HCT116 (cell line): ENCODE measurements around the gene NUP133. TPM values are rescaled to one million over a fixed set of nuclear protein-coding genes. Genes with fewer than 3 reads are reported as not detected.

Experiments used
- ATAC-seq: fragments of 200-7000 bp; cut with Tn5 transposase; 2 replicates; pipeline ENCODE4 v1.9.1; 2020; ENCODE audit warnings: mild to moderate bottlenecking, moderate library complexity
- BruUV-seq: library from RNA; stranded (reverse); fragments of 400-500 nt; replicated peaks from 2 replicates; lab custom pipeline; 2021; lab: Mats Ljungman, UMichigan
- CTCF ChIA-PET: fragments of 300-600 bp; sonication (Branson Sonifier 250); formaldehyde crosslinking; loops from one replicate; lab custom pipeline; 2021; ENCODE audit warnings: antibody characterized with exemption; lab: Charles Lee
- POLR2A ChIA-PET: fragments of 300-600, 350-600 bp; sonication (Branson Sonifier 250); formaldehyde crosslinking; loops from one replicate; lab custom pipeline; 2021; ENCODE audit warnings: antibody characterized with exemption; lab: Charles Lee
- RAD21 ChIA-PET, 2 experiments: fragments of 300-600 bp; sonication (Branson Sonifier 250); formaldehyde crosslinking; loops; one replicate each; lab custom pipeline; 2023; ENCODE audit warnings: low total read pairs in 2 of 2; ENCODE audit not compliant: uncharacterized antibody in 2 of 2, unreplicated experiment in 2 of 2, low non-redundant PET in 1 of 2; lab: Charles Lee
- DNase-seq: peaks from one replicate; pipeline ENCODE4 v3.0.0-alpha.2; 2010; ENCODE audit warnings: low read depth, low spot score
- H2AFZ ChIP-seq: fragments of 200-600 bp; shearing (Covaris generic), sonication (generic); 2 replicates; pipeline ENCODE4 v1.6.1; 2017; ENCODE audit warnings: low read depth, mixed run types, mixed read lengths, antibody characterized with exemption, low read length; ENCODE audit not compliant: poor library complexity, severe bottlenecking
- H3K27ac ChIP-seq: 2 replicates; pipeline ENCODE4 v1.5.1; 2012; ENCODE audit warnings: low read depth, low read length
- H3K27me3 ChIP-seq: fragments of 200-600 bp; sonication (generic); 2 replicates; pipeline ENCODE4 v1.6.1; 2016; ENCODE audit warnings: mixed run types, low read length, mixed read lengths; ENCODE audit not compliant: insufficient read depth
- H3K36me3 ChIP-seq, 2 experiments: fragments of 200-500 bp in 1 of 2; fragments of 200-600 bp in 1 of 2; sonication (Bioruptor generic) in 1 of 2; sonication (generic) in 1 of 2; 2 replicates each; pipeline versions ENCODE4 v1.5.1 to v1.6.1; 2014 to 2016; ENCODE audit warnings: low read length in 2 of 2, inconsistent platforms in 1 of 2, mixed read lengths in 1 of 2, mixed run types in 1 of 2; ENCODE audit not compliant: insufficient read depth in 2 of 2, control insufficient read depth in 1 of 2
- H3K4me1 ChIP-seq, 2 experiments: fragments of 200-600 bp in 1 of 2; sonication (generic) in 1 of 2; 2 replicates each; pipeline versions ENCODE4 v1.5.1 to v1.6.1; 2012 to 2017; ENCODE audit warnings: low read length in 2 of 2, inconsistent platforms in 1 of 2, mild to moderate bottlenecking in 1 of 2, mixed read lengths in 1 of 2, mixed run types in 1 of 2, moderate library complexity in 1 of 2; ENCODE audit not compliant: insufficient read depth in 2 of 2, control insufficient read depth in 1 of 2
- H3K4me2 ChIP-seq: fragments of 200-600 bp; sonication (generic); 2 replicates; pipeline ENCODE4 v1.6.1; 2017; ENCODE audit warnings: mixed run types, low read length, mixed read lengths
- H3K4me3 ChIP-seq, 2 experiments: fragments of 200-600 bp in 1 of 2; sonication (generic) in 1 of 2; replicated peaks in 1 of 2; 2 replicates each; pipeline ENCODE4 v1.5.1; 2011 to 2016; ENCODE audit warnings: low read length in 2 of 2, control low read depth in 1 of 2, low read depth in 1 of 2, mild to moderate bottlenecking in 1 of 2, mixed read lengths in 1 of 2, mixed run types in 1 of 2
- H3K79me2 ChIP-seq: fragments of 200-600 bp; sonication (generic); 2 replicates; pipeline ENCODE4 v1.6.1; 2017; ENCODE audit warnings: mild to moderate bottlenecking, mixed run types, low read length, moderate library complexity, mixed read lengths; ENCODE audit not compliant: insufficient read depth
- H3K9ac ChIP-seq: fragments of 200-600 bp; sonication (generic); 2 replicates; pipeline ENCODE4 v1.6.1; 2016; ENCODE audit warnings: low read length, mixed read lengths
- H3K9me2 ChIP-seq: fragments of 200-600 bp; sonication (generic), shearing (Covaris generic); 2 replicates; pipeline ENCODE4 v1.6.1; 2017; ENCODE audit warnings: mixed run types, mild to moderate bottlenecking, moderate library complexity; ENCODE audit not compliant: insufficient read depth
- H3K9me3 ChIP-seq, 2 experiments: fragments of 200-500 bp in 1 of 2; fragments of 200-600 bp in 1 of 2; sonication (Bioruptor generic) in 1 of 2; sonication (generic) in 1 of 2; 2 replicates each; pipeline ENCODE4 v1.6.1; 2014 to 2017; ENCODE audit warnings: low read length in 2 of 2, mixed read lengths in 2 of 2, inconsistent platforms in 1 of 2, low read depth in 1 of 2, mild to moderate bottlenecking in 1 of 2, mixed run types in 1 of 2, moderate library complexity in 1 of 2; ENCODE audit not compliant: control insufficient read depth in 1 of 2, insufficient read depth in 1 of 2
- H4K20me1 ChIP-seq: fragments of 200-600 bp; sonication (generic), shearing (Covaris generic); 2 replicates; pipeline ENCODE4 v1.6.1; 2017; ENCODE audit warnings: mixed run types, mild to moderate bottlenecking, moderate library complexity; ENCODE audit not compliant: insufficient read depth
- ATF3 ChIP-seq: IDR thresholded peaks from 2 replicates; pipeline ENCODE4 v1.6.1; 2012
- CEBPB ChIP-seq: IDR thresholded peaks from 2 replicates; pipeline ENCODE4 v1.6.1; 2012; ENCODE audit warnings: low read depth
- EGR1 ChIP-seq: IDR thresholded peaks from 2 replicates; pipeline ENCODE4 v1.6.1; 2012; ENCODE audit warnings: low read depth
- ELF1 ChIP-seq: IDR thresholded peaks from 2 replicates; pipeline ENCODE4 v1.6.1; 2012; ENCODE audit warnings: low read depth, borderline replicate concordance
- EZH2 ChIP-seq: fragments of 200-600 bp; sonication (generic); IDR thresholded peaks from 2 replicates; pipeline ENCODE4 v1.6.1; 2017; ENCODE audit warnings: antibody characterized with exemption, mixed run types
- EZH2phosphoT487 ChIP-seq: fragments of 200-600 bp; IDR thresholded peaks from 2 replicates; pipeline ENCODE4 v1.6.1; 2018; ENCODE audit warnings: antibody characterized with exemption, borderline replicate concordance
- FOSL1 ChIP-seq: IDR thresholded peaks from 2 replicates; pipeline ENCODE4 v1.6.1; 2012; ENCODE audit warnings: low read depth
- POLR2AphosphoS5 ChIP-seq: IDR thresholded peaks from 2 replicates; pipeline ENCODE4 v1.6.1; 2011; ENCODE audit warnings: mild to moderate bottlenecking, low read depth, low read length, moderate library complexity
- RAD21 ChIP-seq: IDR thresholded peaks from 2 replicates; pipeline ENCODE4 v1.6.1; 2012; ENCODE audit warnings: low read depth, mild to moderate bottlenecking
- SIN3A ChIP-seq: IDR thresholded peaks from 2 replicates; pipeline ENCODE4 v1.6.1; 2012; ENCODE audit warnings: low read depth
- SP1 ChIP-seq: IDR thresholded peaks from 2 replicates; pipeline ENCODE4 v1.6.1; 2012; ENCODE audit warnings: low read depth
- YY1 ChIP-seq: IDR thresholded peaks from 2 replicates; pipeline ENCODE4 v1.6.1; 2011; ENCODE audit warnings: low read length, low read depth, moderate library complexity, mild to moderate bottlenecking; ENCODE audit not compliant: insufficient replicate concordance; ENCODE audit errors: extremely low read depth
- ZNF274 ChIP-seq: fragments of 200-500 bp; sonication (Bioruptor generic); IDR thresholded peaks from 2 replicates; pipeline ENCODE4 v1.6.1; 2014; ENCODE audit warnings: mild to moderate bottlenecking, low read depth, low read length, inconsistent platforms
- intact Hi-C: fragments of 100-400 bp; cut with micrococcal nuclease; formaldehyde crosslinking; loops from 2 replicates; pipeline ENCODE4 v1.10.0; 2022
- total RNA-seq: library from RNA; stranded (reverse); gene quantifications from one replicate; pipeline ENCODE4 v1.2.1, GENCODE V29; 2021; ENCODE audit not compliant: unreplicated experiment

NUP133 gene
- total RNA-seq, 1 experiment from 2014 or later, result 52.5 TPM

- TF ChIP-seq POLR2AphosphoS5 (no peak), CEBPB (no peak), EZH2 (no peak), EGR1 (no peak), SIN3A (no peak), RAD21 (no peak)
- intact Hi-C loops, result no loop called here
- no peak overlapping the region for H3K9ac ChIP-seq
- no peak overlapping the region for H3K27ac ChIP-seq
- ChIA-PET POLR2A (interaction anchor here (1.2 kb wide), 1 partner anchor 9 kb away, joined by 4 read pairs; no protein-coding TSS in a partner anchor), CTCF (no interaction called here), RAD21 (no interaction called here)
- ATAC-seq (no peak), DNase-seq (no peak)
- H3K4me1 ChIP-seq, result peaks cover 7 to 22% of the 10 kb centered on the region in 2 experiments
- no TSS peak for BruUV-seq
- no peaks in the 10 kb centered on the region for H3K79me2 ChIP-seq
- no peaks in the 10 kb centered on the region for H4K20me1 ChIP-seq
- no peak overlapping the region for H2AFZ ChIP-seq
- no peaks in the 10 kb centered on the region for H3K36me3 ChIP-seq
- no peaks in the 10 kb centered on the region for H3K27me3 ChIP-seq
- H3K4me3 ChIP-seq, result no peak overlapping the region
- H3K9me3 ChIP-seq, result no peaks in the 10 kb centered on the region
- no peaks in the 10 kb centered on the region for H3K9me2 ChIP-seq
- H3K4me2 ChIP-seq, result peak overlapping the region; percentile 67; the same call in 1 of the 2 replicates
These were observed 96.6 kb downstream of the NUP133 start for GRCh38 chr1:229411434-229412055.

- Histone ChIP-seq H3K4me3 (peak overlapping the region in 1 of 2 experiments; percentile 15; a peak in 1 of 4 replicates), H3K4me2 (peak overlapping the region; percentile 67)
These were observed 97.3 kb downstream of the NUP133 start for GRCh38 chr1:229410692-229411433.

More at GRCh38 chr1:229410692-229411433, 97.3 kb downstream of the NUP133 start:
- no peaks in the 10 kb centered on the region for H4K20me1 ChIP-seq
- no peak for DNase-seq
- no peak for TF ChIP-seq ATF3
- TF ChIP-seq SIN3A, result no peak
- TF ChIP-seq RAD21, result no peak
- no peak for TF ChIP-seq YY1
- no peak for TF ChIP-seq SP1
- no peak for TF ChIP-seq EZH2phosphoT487
- no peak for TF ChIP-seq ZNF274
- no peak for TF ChIP-seq FOSL1
- no peak for TF ChIP-seq ELF1
- H3K79me2 ChIP-seq, result no peaks in the 10 kb centered on the region
- no peak overlapping the region for H2AFZ ChIP-seq
- no peak overlapping the region for H3K9ac ChIP-seq
- H3K9me2 ChIP-seq, result no peaks in the 10 kb centered on the region
- peak; percentile 94 for ATAC-seq
- RAD21 ChIA-PET, result interaction anchor here in 1 of 2 experiments (1.0 kb wide), 1 partner anchor 86 kb away, joined by 3 read pairs; no protein-coding TSS in a partner anchor
- no peaks in the 10 kb centered on the region for H3K9me3 ChIP-seq
- POLR2A ChIA-PET, result interaction anchor here (1.2 kb wide), 1 partner anchor 10 kb away, joined by 4 read pairs; no protein-coding TSS in a partner anchor
- no peak overlapping the region for H3K27ac ChIP-seq
- peaks cover 7 to 22% of the 10 kb centered on the region in 2 experiments for H3K4me1 ChIP-seq
- H3K36me3 ChIP-seq, result no peaks in the 10 kb centered on the region
- intact Hi-C loops, result no loop called here
- BruUV-seq, result no TSS peak
- H3K27me3 ChIP-seq, result no peaks in the 10 kb centered on the region
- CTCF ChIA-PET, result no interaction called here
